ENCODE results near the gene CDH4. TPM values are rescaled to one million over a fixed set of nuclear protein-coding genes. Genes with fewer than 3 reads are reported as not detected.

Gene CDH4
- total and polyA plus RNA-seq, 2 donors from 2014 or later, result 1.1 TPM; not detected in 1

DNA sequence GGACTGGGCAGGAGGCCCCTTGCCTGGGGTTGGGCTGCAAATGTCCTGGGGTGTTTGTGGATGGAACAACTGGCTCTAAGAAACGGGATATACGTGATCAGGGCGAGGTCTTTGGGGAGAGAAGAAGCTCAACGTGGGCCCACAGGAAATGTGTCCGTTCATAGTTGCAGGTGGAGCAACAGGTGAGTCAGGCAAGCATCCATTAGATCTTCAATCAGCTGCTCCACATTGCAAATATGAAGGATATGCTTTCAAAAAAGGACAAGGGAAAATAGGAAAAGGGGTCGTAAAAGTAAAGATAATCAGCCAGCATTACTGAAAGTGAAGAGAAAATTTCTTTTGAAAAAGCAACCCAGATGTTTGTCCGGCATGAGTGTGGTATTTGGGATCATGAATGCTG, 251.0 kb downstream of the CDH4 start:
- no peak for FAIRE-seq

DNA sequence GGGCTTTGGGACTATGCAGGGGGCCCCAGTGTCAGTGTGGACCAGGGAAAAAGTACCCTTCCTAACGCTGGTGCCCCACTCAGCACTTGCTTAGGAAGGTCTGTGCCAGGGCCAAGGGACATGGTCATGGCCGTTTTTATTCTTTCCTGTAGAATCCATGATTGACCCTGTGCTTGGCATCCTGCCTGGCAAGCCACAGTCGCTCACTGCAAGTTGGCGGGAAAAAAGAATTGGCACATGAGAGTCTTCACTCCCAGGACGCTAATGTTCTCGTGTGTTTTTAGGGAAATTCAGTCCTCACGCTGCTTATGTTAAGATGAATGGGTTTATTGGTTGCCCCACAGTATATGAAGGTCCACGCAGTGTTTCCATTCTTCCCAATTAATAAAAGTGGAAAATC, 253.4 kb downstream of the CDH4 start:
- FAIRE-seq (no peak), DNase-seq (no peak)
- TF ChIP-seq, protein P1, sequence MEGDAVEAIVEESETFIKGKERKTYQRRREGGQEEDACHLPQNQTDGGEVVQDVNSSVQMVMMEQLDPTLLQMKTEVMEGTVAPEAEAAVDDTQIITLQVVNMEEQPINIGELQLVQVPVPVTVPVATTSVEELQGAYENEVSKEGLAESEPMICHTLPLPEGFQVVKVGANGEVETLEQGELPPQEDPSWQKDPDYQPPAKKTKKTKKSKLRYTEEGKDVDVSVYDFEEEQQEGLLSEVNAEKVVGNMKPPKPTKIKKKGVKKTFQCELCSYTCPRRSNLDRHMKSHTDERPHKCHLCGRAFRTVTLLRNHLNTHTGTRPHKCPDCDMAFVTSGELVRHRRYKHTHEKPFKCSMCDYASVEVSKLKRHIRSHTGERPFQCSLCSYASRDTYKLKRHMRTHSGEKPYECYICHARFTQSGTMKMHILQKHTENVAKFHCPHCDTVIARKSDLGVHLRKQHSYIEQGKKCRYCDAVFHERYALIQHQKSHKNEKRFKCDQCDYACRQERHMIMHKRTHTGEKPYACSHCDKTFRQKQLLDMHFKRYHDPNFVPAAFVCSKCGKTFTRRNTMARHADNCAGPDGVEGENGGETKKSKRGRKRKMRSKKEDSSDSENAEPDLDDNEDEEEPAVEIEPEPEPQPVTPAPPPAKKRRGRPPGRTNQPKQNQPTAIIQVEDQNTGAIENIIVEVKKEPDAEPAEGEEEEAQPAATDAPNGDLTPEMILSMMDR (IDR thresholded peaks at IDR 0.05; ENCODE audit: borderline replicate concordance, extremely low read depth, insufficient read depth), result no peak
- intact Hi-C loops (cut with DNase I), result no loop called here
- Histone ChIP-seq H3K4me3 (ENCODE audit: low read length in 3 of 3) (no peak overlapping the region), H3K9me3 (ENCODE audit: control insufficient read depth in 2 of 3, insufficient read depth in 1 of 3, low read length in 3 of 3) (no peaks in the 10 kb centered on the region), H3K27ac (ENCODE audit: low read depth in 2 of 2, low read length in 2 of 2) (no peak overlapping the region), H3K36me3 (ENCODE audit: control insufficient read depth in 2 of 3, insufficient read depth in 3 of 3, low read length in 3 of 3) (no peaks in the 10 kb centered on the region), H3K27me3 (ENCODE audit: control insufficient read depth, insufficient read depth, low read length) (no peaks in the 10 kb centered on the region), H3K4me1 (ENCODE audit: control insufficient read depth in 2 of 3, insufficient read depth in 2 of 3, low read depth in 1 of 3, low read length in 3 of 3) (no peaks in the 10 kb centered on the region), H3K9ac (ENCODE audit: low read length in 3 of 3) (no peak overlapping the region)

More for the DNA sequence above, 251.0 kb downstream of the CDH4 start:
- Histone ChIP-seq H3K36me3 (ENCODE audit: control insufficient read depth in 2 of 3, insufficient read depth in 3 of 3, low read length in 3 of 3) (no peaks in the 10 kb centered on the region), H3K9ac (ENCODE audit: low read length in 3 of 3) (no peak overlapping the region), H3K4me1 (ENCODE audit: control insufficient read depth in 2 of 3, insufficient read depth in 2 of 3, low read depth in 1 of 3, low read length in 3 of 3) (no peaks in the 10 kb centered on the region), H3K27ac (ENCODE audit: low read depth in 2 of 2, low read length in 2 of 2) (no peak overlapping the region), H3K4me3 (ENCODE audit: low read length in 3 of 3) (no peak overlapping the region), H3K27me3 (ENCODE audit: control insufficient read depth, insufficient read depth, low read length) (no peaks in the 10 kb centered on the region), H3K9me3 (ENCODE audit: control insufficient read depth in 2 of 3, insufficient read depth in 1 of 3, low read length in 3 of 3) (no peaks in the 10 kb centered on the region)
- intact Hi-C loops (cut with DNase I), result no loop called here
- TF ChIP-seq, protein P1 (IDR thresholded peaks at IDR 0.05; ENCODE audit: borderline replicate concordance, extremely low read depth, insufficient read depth), result no peak
- DNase-seq, result no peak

DNA sequence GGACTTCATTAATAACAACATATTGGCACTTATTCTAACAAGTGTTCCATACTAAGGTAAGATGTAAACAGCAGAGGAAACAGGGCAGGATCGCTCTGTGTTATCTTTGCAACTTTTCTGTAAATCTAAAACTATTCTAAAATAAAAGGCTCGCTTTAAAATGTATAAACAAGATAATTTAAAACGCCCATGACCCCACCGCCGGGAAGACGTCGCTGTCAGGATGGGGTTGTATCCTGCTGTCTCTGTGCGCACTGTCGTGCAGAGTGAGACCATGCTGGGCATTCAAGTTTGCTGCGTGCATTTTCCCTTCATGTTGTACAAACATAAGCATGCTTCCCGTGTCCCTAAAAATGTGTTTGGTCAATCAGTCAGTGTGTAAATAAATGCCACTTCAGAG, 255.7 kb downstream of the CDH4 start:
- H3K36me3 ChIP-seq (ENCODE audit: control insufficient read depth in 2 of 3, insufficient read depth in 3 of 3, low read length in 3 of 3), result no peaks in the 10 kb centered on the region
- FAIRE-seq (no peak), DNase-seq (no peak)
- no peak overlapping the region for H3K4me3 ChIP-seq (ENCODE audit: low read length in 3 of 3)
- intact Hi-C loops (cut with DNase I), result no loop called here
- no peak overlapping the region for H3K27ac ChIP-seq (ENCODE audit: low read depth in 2 of 2, low read length in 2 of 2)
- no peaks in the 10 kb centered on the region for H3K4me1 ChIP-seq (ENCODE audit: control insufficient read depth in 2 of 3, insufficient read depth in 2 of 3, low read depth in 1 of 3, low read length in 3 of 3)
- H3K9me3 ChIP-seq (ENCODE audit: control insufficient read depth in 2 of 3, insufficient read depth in 1 of 3, low read length in 3 of 3), result no peaks in the 10 kb centered on the region
- TF ChIP-seq, protein P1 (IDR thresholded peaks at IDR 0.05; ENCODE audit: borderline replicate concordance, extremely low read depth, insufficient read depth), result no peak
- no peak overlapping the region for H3K9ac ChIP-seq (ENCODE audit: low read length in 3 of 3)
- no peaks in the 10 kb centered on the region for H3K27me3 ChIP-seq (ENCODE audit: control insufficient read depth, insufficient read depth, low read length)

All from kidney (tissue), 14 donors.